Kidney (tissue), 14 donors: ENCODE results near the gene NETO1. TPM values are rescaled to one million over a fixed set of nuclear protein-coding genes. Genes with fewer than 3 reads are reported as not detected.

Experiments used
- DNase-seq, 5 donors: peaks; one replicate each; pipeline ENCODE4 v3.0.0-alpha.2; 2013 to 2020
- FAIRE-seq: peaks from 2 replicates; lab custom pipeline; 2012; peaks lifted over from hg19 to GRCh38; lab: Jason Lieb, UNC
- H3K27ac ChIP-seq, 2 donors: one replicate each; pipeline ENCODE4 v1.7.0; 2013; ENCODE audit warnings: low read depth in 2 of 2, low read length in 2 of 2, inconsistent platforms in 1 of 2
- H3K27me3 ChIP-seq: one replicate; pipeline ENCODE4 v1.7.1; 2013; ENCODE audit warnings: low read length, inconsistent platforms; ENCODE audit not compliant: control insufficient read depth, insufficient read depth
- H3K36me3 ChIP-seq, 3 donors: one replicate each; pipeline versions ENCODE4 v1.7.0 to v1.7.1; 2013; ENCODE audit warnings: low read length in 3 of 3, control low read depth in 1 of 3, inconsistent platforms in 1 of 3; ENCODE audit not compliant: insufficient read depth in 3 of 3, control insufficient read depth in 2 of 3
- H3K4me1 ChIP-seq, 3 donors: one replicate each; pipeline versions ENCODE4 v1.7.0 to v1.7.1; 2013; ENCODE audit warnings: low read length in 3 of 3, inconsistent platforms in 1 of 3, low read depth in 1 of 3; ENCODE audit not compliant: control insufficient read depth in 2 of 3, insufficient read depth in 2 of 3
- H3K4me3 ChIP-seq, 3 donors: one replicate each; pipeline versions ENCODE4 v1.7.0 to v1.8.1; 2013; ENCODE audit warnings: low read length in 3 of 3, control low read depth in 1 of 3, inconsistent platforms in 1 of 3
- H3K9ac ChIP-seq, 3 donors: one replicate each; pipeline versions ENCODE4 v1.7.0 to v1.7.1; 2013; ENCODE audit warnings: low read length in 3 of 3, control low read depth in 1 of 3, inconsistent platforms in 1 of 3
- H3K9me3 ChIP-seq, 3 donors: one replicate each; pipeline versions ENCODE4 v1.7.0 to v1.7.1; 2013; ENCODE audit warnings: low read length in 3 of 3, control low read depth in 1 of 3, inconsistent platforms in 1 of 3; ENCODE audit not compliant: control insufficient read depth in 2 of 3, insufficient read depth in 1 of 3
- intact Hi-C: fragments of 100-400 bp; cut with DNase I; formaldehyde crosslinking; loops from one replicate; pipeline ENCODE4 v1.11.1; 2022
- polyA plus RNA-seq: library from polyadenylated mRNA; stranded (reverse); fragments of 350-450 nt; fragmentation: Illumina TruSeq; extraction: RNeasy Lipid Tissue Mini Kit (QIAGEN cat#74804); gene quantifications from one replicate; pipeline ENCODE4 v1.2.3, GENCODE V29; 2014; ENCODE audit warnings: low read depth, low replicate concordance; ENCODE audit not compliant: insufficient read depth
- total RNA-seq: library from RNA; stranded (reverse); fragmentation: NEBNext Ultra II Directional; extraction: Animal tissue kit (Norgen Biotek cat#: 25700); gene quantifications from one replicate; pipeline ENCODE4 v1.2.1, GENCODE V29; 2021
- TF ChIP-seq, protein P1 (sequence below): IDR thresholded peaks from 3 replicates; pipeline ENCODE4 v1.5.1; 2012; ENCODE audit warnings: mild to moderate bottlenecking, moderate library complexity, borderline replicate concordance; ENCODE audit not compliant: insufficient read depth; ENCODE audit errors: extremely low read depth
- donor health status: control.
- donor health status: control.
- donor health status: control.
- donor health status: control.
- donor health status: control.
- donor health status: DM: yes; HTN: yes; CAD: no.
- donor health status: Normal renal cell carcinoma (clear cell type).

Gene NETO1
- total and polyA plus RNA-seq, 2 donors from 2014 or later: 1.6 TPM; not detected in 1

DNA sequence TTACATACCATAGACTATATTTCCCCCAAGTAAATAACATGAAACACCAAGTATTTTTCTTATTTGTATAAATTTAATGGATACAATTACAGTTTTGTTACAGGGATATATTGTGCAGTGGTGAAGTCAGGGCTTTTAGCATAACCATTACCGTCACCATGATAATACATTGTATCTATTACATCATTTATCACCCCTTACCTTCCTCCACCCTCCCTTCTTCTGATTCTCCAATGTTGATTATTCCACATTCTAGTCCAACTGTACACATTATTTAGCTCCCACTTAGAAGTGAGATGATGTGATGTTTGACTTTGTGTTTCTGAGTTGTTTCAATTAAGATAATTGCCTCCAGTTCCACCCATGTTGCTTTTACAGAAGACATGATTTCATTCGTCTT is 35.2 kb upstream of the NETO1 start:
- TF ChIP-seq, protein P1, sequence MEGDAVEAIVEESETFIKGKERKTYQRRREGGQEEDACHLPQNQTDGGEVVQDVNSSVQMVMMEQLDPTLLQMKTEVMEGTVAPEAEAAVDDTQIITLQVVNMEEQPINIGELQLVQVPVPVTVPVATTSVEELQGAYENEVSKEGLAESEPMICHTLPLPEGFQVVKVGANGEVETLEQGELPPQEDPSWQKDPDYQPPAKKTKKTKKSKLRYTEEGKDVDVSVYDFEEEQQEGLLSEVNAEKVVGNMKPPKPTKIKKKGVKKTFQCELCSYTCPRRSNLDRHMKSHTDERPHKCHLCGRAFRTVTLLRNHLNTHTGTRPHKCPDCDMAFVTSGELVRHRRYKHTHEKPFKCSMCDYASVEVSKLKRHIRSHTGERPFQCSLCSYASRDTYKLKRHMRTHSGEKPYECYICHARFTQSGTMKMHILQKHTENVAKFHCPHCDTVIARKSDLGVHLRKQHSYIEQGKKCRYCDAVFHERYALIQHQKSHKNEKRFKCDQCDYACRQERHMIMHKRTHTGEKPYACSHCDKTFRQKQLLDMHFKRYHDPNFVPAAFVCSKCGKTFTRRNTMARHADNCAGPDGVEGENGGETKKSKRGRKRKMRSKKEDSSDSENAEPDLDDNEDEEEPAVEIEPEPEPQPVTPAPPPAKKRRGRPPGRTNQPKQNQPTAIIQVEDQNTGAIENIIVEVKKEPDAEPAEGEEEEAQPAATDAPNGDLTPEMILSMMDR: no peak
- H3K9me3 ChIP-seq: no peaks in the 10 kb centered on the region
- H3K9ac ChIP-seq: no peak overlapping the region
- H3K4me1 ChIP-seq: no peaks in the 10 kb centered on the region
- H3K4me3 ChIP-seq: no peak overlapping the region
- H3K27me3 ChIP-seq: no peaks in the 10 kb centered on the region
- FAIRE-seq: no peak
- no peaks in the 10 kb centered on the region for H3K36me3 ChIP-seq
- H3K27ac ChIP-seq: no peak overlapping the region
- DNase-seq: no peak
- intact Hi-C loops: no loop called here

DNA sequence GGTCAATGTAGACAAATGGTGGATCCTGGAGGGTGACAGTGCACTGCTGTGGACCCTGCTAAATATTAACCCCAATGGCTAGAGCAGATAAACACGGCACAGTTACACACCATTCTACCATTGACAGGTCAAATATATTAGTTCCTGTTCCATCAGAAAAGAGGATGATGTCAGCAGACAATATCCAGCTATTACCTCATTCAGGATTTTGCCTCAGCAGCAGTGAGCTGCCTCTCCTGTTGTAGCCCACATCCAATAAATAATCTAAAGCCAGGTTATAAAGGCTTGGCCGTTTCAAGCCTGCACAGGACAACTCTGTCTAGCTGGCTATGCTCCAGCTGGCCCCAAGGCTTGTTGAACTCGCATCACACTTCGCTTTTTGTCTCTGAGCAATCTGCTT is 31.6 kb upstream of the NETO1 start:
- no peak overlapping the region for H3K4me3 ChIP-seq
- H3K9ac ChIP-seq: no peak overlapping the region
- H3K4me1 ChIP-seq: no peaks in the 10 kb centered on the region
- TF ChIP-seq, protein P1: no peak
- H3K36me3 ChIP-seq: no peaks in the 10 kb centered on the region
- intact Hi-C loops: no loop called here
- no peaks in the 10 kb centered on the region for H3K27me3 ChIP-seq
- H3K27ac ChIP-seq: no peak overlapping the region
- no peak for FAIRE-seq
- no peaks in the 10 kb centered on the region for H3K9me3 ChIP-seq
- peak in 1 of 5 donors; percentile 3 for DNase-seq

DNA sequence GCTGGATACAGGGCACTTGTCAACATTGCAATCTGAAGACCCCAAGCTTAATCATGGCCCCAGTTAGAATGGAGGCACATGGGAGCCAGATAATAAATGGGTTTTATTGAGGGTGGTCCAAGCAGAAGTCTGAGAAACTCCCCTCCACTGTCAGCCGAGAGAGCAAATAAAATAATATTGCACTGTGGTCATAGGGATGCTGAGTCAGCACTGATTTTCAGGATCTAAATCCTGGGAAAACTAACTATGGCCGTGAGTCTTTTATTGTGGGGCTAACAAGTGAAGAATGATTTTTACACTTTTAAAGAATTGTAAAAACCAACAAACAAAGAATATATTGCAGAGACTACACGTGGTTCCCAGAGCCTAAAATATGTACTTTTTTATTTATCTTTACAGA is 31.1 kb upstream of the NETO1 start:
- H3K9me3 ChIP-seq: no peaks in the 10 kb centered on the region
- intact Hi-C loops: no loop called here
- H3K9ac ChIP-seq: no peak overlapping the region
- no peaks in the 10 kb centered on the region for H3K27me3 ChIP-seq
- no peak overlapping the region for H3K27ac ChIP-seq
- H3K4me1 ChIP-seq: no peaks in the 10 kb centered on the region
- no peak for FAIRE-seq
- no peak for DNase-seq
- TF ChIP-seq, protein P1: no peak
- no peaks in the 10 kb centered on the region for H3K36me3 ChIP-seq
- H3K4me3 ChIP-seq: no peak overlapping the region

DNA sequence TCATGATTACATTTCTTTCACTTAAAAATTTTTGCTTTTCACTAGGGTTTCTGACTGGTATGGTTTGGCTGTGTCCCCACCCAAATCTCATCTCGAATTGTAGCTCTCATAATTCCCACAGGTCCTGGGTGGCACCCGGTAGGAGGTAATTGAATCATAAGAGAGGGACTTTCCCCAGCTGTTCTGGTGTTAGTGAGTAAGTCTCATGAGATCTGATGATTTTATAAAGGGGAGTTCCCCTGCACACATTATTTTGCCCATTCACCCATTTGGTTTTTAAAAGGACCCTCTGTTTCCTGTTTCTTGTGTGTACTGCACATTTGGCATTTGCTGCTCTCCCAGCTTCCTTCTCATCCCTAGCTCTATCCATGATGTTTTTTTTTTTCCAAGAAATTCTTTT is 27.8 kb upstream of the NETO1 start:
- no peaks in the 10 kb centered on the region for H3K27me3 ChIP-seq
- H3K4me1 ChIP-seq: no peaks in the 10 kb centered on the region
- DNase-seq (no peak), FAIRE-seq (no peak)
- H3K36me3 ChIP-seq: no peaks in the 10 kb centered on the region
- TF ChIP-seq, protein P1: no peak
- no peak overlapping the region for H3K27ac ChIP-seq
- intact Hi-C loops: no loop called here
- H3K9ac ChIP-seq: no peak overlapping the region
- no peak overlapping the region for H3K4me3 ChIP-seq
- H3K9me3 ChIP-seq: no peaks in the 10 kb centered on the region
